ENCODE measurements around the gene CATSPERZ. TPM values are rescaled to one million over a fixed set of nuclear protein-coding genes. Genes with fewer than 3 reads are reported as not detected.
"Not testable (repeated sequence)": the region's sequence is repeated elsewhere in the genome, so short reads cannot be mapped to it uniquely, and the experiment has no call there.

CATSPERZ gene
- total RNA-seq, 2 donors from 2014 or later: not detected

- Histone ChIP-seq H3K9ac (ENCODE audit: extremely low read depth, low read length, poor library complexity, severe bottlenecking) (peak overlapping the region; percentile 54), H3K27me3 (ENCODE audit: control insufficient read depth, insufficient read depth, low read length, poor library complexity, severe bottlenecking) (peaks cover 6% of the 10 kb centered on the region), H3K9me3 (ENCODE audit: control insufficient read depth, low read length) (no peaks in the 10 kb centered on the region), H3K36me3 (ENCODE audit: control insufficient read depth, insufficient read depth, low read length) (peaks cover 9% of the 10 kb centered on the region), H3K4me1 (ENCODE audit: control insufficient read depth, insufficient read depth, low read length) (no peaks in the 10 kb centered on the region), H3K4me3 (ENCODE audit: low read length) (peak overlapping the region; percentile 95), H3K27ac (ENCODE audit: low read depth, low read length) (no peak overlapping the region)
- no peak for TF ChIP-seq CTCF (conservative IDR thresholded peaks at IDR 0.05)
- Mint-ChIP-seq H3K4me3 (peak overlapping the region; percentile 90), H3K36me3 (ENCODE audit: low read depth) (peaks cover 17% of the 10 kb centered on the region), H3K27ac (no peak overlapping the region), H3K9me3 (no peaks in the 10 kb centered on the region), H3K4me1 (peaks cover 8% of the 10 kb centered on the region), H3K27me3 (ENCODE audit: insufficient read depth) (peaks cover 6% of the 10 kb centered on the region)
- peak; percentile 52 for DNase-seq
- WGBS, 2 experiments (ENCODE audit: insufficient coverage in 1 of 2, insufficient read length in 1 of 2): 81 to 89% methylated on average over 3 to 15 of the region's 15 CpGs
These were observed 6.9 kb downstream of the CATSPERZ start for GRCh38 chr11:64306876-64307622.

- WGBS, 2 experiments (ENCODE audit: insufficient coverage in 1 of 2, insufficient read length in 1 of 2): 97% methylated on average over 4 to 5 of the region's 5 CpGs
- peak overlapping the region; percentile 90 for H3K4me3 Mint-ChIP-seq
- DNase-seq; H3K4me1 Mint-ChIP-seq; H3K36me3 ChIP-seq (ENCODE audit: control insufficient read depth, insufficient read depth, low read length); H3K27ac ChIP-seq (ENCODE audit: low read depth, low read length); H3K4me3 ChIP-seq (ENCODE audit: low read length); H3K9ac ChIP-seq (ENCODE audit: extremely low read depth, low read length, poor library complexity, severe bottlenecking); H3K27me3 ChIP-seq (ENCODE audit: control insufficient read depth, insufficient read depth, low read length, poor library complexity, severe bottlenecking); H3K9me3 ChIP-seq (ENCODE audit: control insufficient read depth, low read length); H3K27me3 Mint-ChIP-seq (ENCODE audit: insufficient read depth); H3K9me3 Mint-ChIP-seq; H3K4me1 ChIP-seq (ENCODE audit: control insufficient read depth, insufficient read depth, low read length): not testable (repeated sequence)
- H3K27ac Mint-ChIP-seq: peak overlapping the region; percentile 44
- H3K36me3 Mint-ChIP-seq (ENCODE audit: low read depth): peaks cover 21% of the 10 kb centered on the region
These were observed 7.6 kb downstream of the CATSPERZ start for GRCh38 chr11:64307795-64308194.

GRCh38 chr11:64312947-64313346 is 12.8 kb downstream of the CATSPERZ start:
- Histone ChIP-seq H3K9me3 (ENCODE audit: control insufficient read depth, low read length) (no peaks in the 10 kb centered on the region), H3K4me3 (ENCODE audit: low read length) (no peak overlapping the region), H3K27ac (ENCODE audit: low read depth, low read length) (no peak overlapping the region), H3K4me1 (ENCODE audit: control insufficient read depth, insufficient read depth, low read length) (no peaks in the 10 kb centered on the region), H3K27me3 (ENCODE audit: control insufficient read depth, insufficient read depth, low read length, poor library complexity, severe bottlenecking) (no peaks in the 10 kb centered on the region), H3K36me3 (ENCODE audit: control insufficient read depth, insufficient read depth, low read length) (peaks cover 28% of the 10 kb centered on the region), H3K9ac (ENCODE audit: extremely low read depth, low read length, poor library complexity, severe bottlenecking) (no peak overlapping the region)
- no peak for DNase-seq
- Mint-ChIP-seq H3K27ac (peak overlapping the region; percentile 37), H3K36me3 (ENCODE audit: low read depth) (peaks cover 36% of the 10 kb centered on the region), H3K4me1 (peaks cover 6% of the 10 kb centered on the region), H3K4me3 (no peak overlapping the region), H3K27me3 (ENCODE audit: insufficient read depth) (no peaks in the 10 kb centered on the region), H3K9me3 (no peaks in the 10 kb centered on the region)
- WGBS, 2 experiments (ENCODE audit: insufficient coverage in 1 of 2, insufficient read length in 1 of 2): 94 to 97% methylated on average over 10 of the region's 10 CpGs
- no peak for TF ChIP-seq CTCF (conservative IDR thresholded peaks at IDR 0.05)

Data from endodermal cell (in vitro differentiated cells).